Caco-2 (cell line): ENCODE results near the gene TAS2R3. TPM values are rescaled to one million over a fixed set of nuclear protein-coding genes. Genes with fewer than 3 reads are reported as not detected.
"Not testable (repeated sequence)": the region's sequence is repeated elsewhere in the genome, so short reads cannot be mapped to it uniquely, and the experiment has no call there.

ENCODE experiments used
- BruUV-seq: library from RNA; stranded (reverse); fragments of 400-500 nt; replicated peaks from 2 replicates; lab custom pipeline; 2021; lab: Mats Ljungman, UMichigan
- CTCF ChIA-PET: fragments of 300-600 bp; sonication (Branson Sonifier 250); formaldehyde crosslinking; loops from one replicate; lab custom pipeline; 2022; ENCODE audit warnings: antibody characterized with exemption; lab: Charles Lee
- POLR2A ChIA-PET: fragments of 300-600 bp; sonication (Branson Sonifier 250); formaldehyde crosslinking; loops from one replicate; lab custom pipeline; 2022; ENCODE audit warnings: antibody characterized with exemption; lab: Charles Lee
- DNase-seq, 2 experiments: peaks; one replicate each; pipeline versions ENCODE4 v3.0.0 to v3.0.0-alpha.2; 2020 to 2022
- H3K27me3 ChIP-seq: replicated peaks from 2 replicates; pipeline ENCODE4 v1.6.0; 2011; ENCODE audit warnings: low read length; ENCODE audit not compliant: control insufficient read depth, insufficient read depth
- H3K36me3 ChIP-seq: 2 replicates; pipeline ENCODE4 v1.5.1; 2011; ENCODE audit warnings: low read length; ENCODE audit not compliant: control insufficient read depth, insufficient read depth
- H3K4me1 ChIP-seq: fragments of 250-450 bp; sonication (Bioruptor Pico); 2 replicates; pipeline ENCODE4 v1.5.1; 2020; ENCODE audit warnings: mild to moderate bottlenecking
- H3K4me3 ChIP-seq: 2 replicates; pipeline ENCODE4 v1.5.1; 2011; ENCODE audit warnings: low read depth, mild to moderate bottlenecking, control low read depth, low read length
- H3K9me3 ChIP-seq: fragments of 250-450 bp; sonication (Bioruptor Pico); 2 replicates; pipeline ENCODE4 v1.5.1; 2020; ENCODE audit warnings: mild to moderate bottlenecking, moderate library complexity
- H3K27ac Mint-ChIP-seq: one replicate; pipeline ENCODE4 v1.8.0; 2022; ENCODE audit warnings: mixed read lengths; ENCODE audit not compliant: unreplicated experiment
- H3K27me3 Mint-ChIP-seq: one replicate; pipeline ENCODE4 v1.8.0; 2022; ENCODE audit warnings: mixed read lengths; ENCODE audit not compliant: insufficient read depth, unreplicated experiment
- H3K36me3 Mint-ChIP-seq: one replicate; pipeline ENCODE4 v1.8.0; 2022; ENCODE audit warnings: mild to moderate bottlenecking, mixed read lengths; ENCODE audit not compliant: insufficient read depth, unreplicated experiment
- H3K4me1 Mint-ChIP-seq: one replicate; pipeline ENCODE4 v1.8.0; 2022; ENCODE audit warnings: low read depth, mixed read lengths; ENCODE audit not compliant: unreplicated experiment
- H3K4me3 Mint-ChIP-seq: one replicate; pipeline ENCODE4 v1.8.0; 2022; ENCODE audit warnings: mild to moderate bottlenecking, moderate library complexity, mixed read lengths; ENCODE audit not compliant: unreplicated experiment
- H3K9me3 Mint-ChIP-seq: one replicate; pipeline ENCODE4 v1.8.0; 2022; ENCODE audit warnings: mixed read lengths; ENCODE audit not compliant: unreplicated experiment
- CTCF ChIP-seq, 2 experiments: fragments of 200-600 bp in 1 of 2; IDR thresholded peaks; 1 replicate in 1 of 2; 2 replicates in 1 of 2; pipeline versions ENCODE4 v1.5.1 to v1.8.0; 2011 to 2022; ENCODE audit warnings: antibody characterized with exemption in 1 of 2, control low read depth in 1 of 2, inconsistent platforms in 1 of 2, low read depth in 1 of 2, low read length in 1 of 2, mild to moderate bottlenecking in 1 of 2, moderate library complexity in 1 of 2; ENCODE audit not compliant: insufficient read depth in 1 of 2, severe bottlenecking in 1 of 2, unreplicated experiment in 1 of 2
- intact Hi-C: fragments of 100-400 bp; cut with micrococcal nuclease; formaldehyde crosslinking; loops from one replicate; pipeline ENCODE4 v1.10.0; 2022; ENCODE audit not compliant: unreplicated experiment
- total RNA-seq: library from RNA; stranded (reverse); gene quantifications from 2 replicates; pipeline ENCODE4 v1.2.3, GENCODE V29; 2022

Gene TAS2R3
- total RNA-seq, 1 experiment from 2014 or later = 1.9 TPM

- Mint-ChIP-seq H3K36me3 (peaks cover 73% of the 10 kb centered on the region), H3K9me3 (peaks cover 13% of the 10 kb centered on the region), H3K4me1 (no peaks in the 10 kb centered on the region), H3K27ac (no peak overlapping the region), H3K27me3 (no peaks in the 10 kb centered on the region), H3K4me3 (no peak overlapping the region)
- H3K4me1 ChIP-seq = no peaks in the 10 kb centered on the region
- BruUV-seq = no TSS peak
- POLR2A ChIA-PET = no interaction called here
- H3K4me3 ChIP-seq = no peak overlapping the region
- H3K36me3 ChIP-seq = peaks cover 2% of the 10 kb centered on the region
- no peaks in the 10 kb centered on the region for H3K27me3 ChIP-seq
- peak in 1 of 2 experiments; percentile 58 for DNase-seq
- TF ChIP-seq CTCF (IDR thresholded peaks at IDR 0.05; ENCODE audit: insufficient read depth in 1 of 2, low read depth in 1 of 2, low read length in 1 of 2, severe bottlenecking in 1 of 2, unreplicated experiment in 1 of 2) = peak; percentile 45 to 68
- CTCF ChIA-PET = no interaction called here
- H3K9me3 ChIP-seq = peaks cover 15% of the 10 kb centered on the region; the same call in 1 of the 2 replicates
- intact Hi-C loops = loop anchor here (1.0 kb wide), 1 partner anchor 31 kb away; no protein-coding TSS in a partner anchor
Observed at GRCh38 chr7:141754939-141755338, 9.0 kb upstream of the TAS2R3 start.

GRCh38 chr7:141770083-141770583, 6.2 kb downstream of the TAS2R3 start:
- not testable (repeated sequence) for H3K36me3 Mint-ChIP-seq

GRCh38 chr7:141776374-141776773, 12.5 kb downstream of the TAS2R3 start, which contains the start of gene TAS2R4:
TAS2R4 (plus strand) TSS chr7:141776674; CDS start chr7:141778489, 1,815 bp downstream.
- H3K4me3 Mint-ChIP-seq = no peak within 1 kb of the TSS
- no peak for DNase-seq
- H3K4me1 ChIP-seq = no peaks in the 10 kb centered on the region
- H3K36me3 Mint-ChIP-seq = peaks cover 5% of the 10 kb centered on the region
- H3K27me3 ChIP-seq = no peaks in the 10 kb centered on the region
- no peak within 1 kb of the TSS for H3K4me3 ChIP-seq
- no TSS peak for BruUV-seq
- no peaks in the 10 kb centered on the region for H3K4me1 Mint-ChIP-seq
- intact Hi-C loops = no loop called here
- TF ChIP-seq CTCF (IDR thresholded peaks at IDR 0.05; ENCODE audit: insufficient read depth in 1 of 2, low read depth in 1 of 2, low read length in 1 of 2, severe bottlenecking in 1 of 2, unreplicated experiment in 1 of 2) = no peak
- ChIA-PET POLR2A (no interaction called here), CTCF (no interaction called here)
- no peaks in the 10 kb centered on the region for H3K9me3 ChIP-seq
- H3K36me3 ChIP-seq = no peaks in the 10 kb centered on the region
- H3K9me3 Mint-ChIP-seq = peaks cover 9% of the 10 kb centered on the region
- H3K27me3 Mint-ChIP-seq = no peaks in the 10 kb centered on the region
- no peak within 1 kb of the TSS for H3K27ac Mint-ChIP-seq

More at GRCh38 chr7:141770083-141770583, 6.2 kb downstream of the TAS2R3 start:
- H3K27me3 Mint-ChIP-seq, H3K27me3 ChIP-seq, H3K9me3 Mint-ChIP-seq, DNase-seq, POLR2A ChIA-PET, H3K9me3 ChIP-seq, H3K4me1 ChIP-seq, H3K4me3 Mint-ChIP-seq, CTCF ChIA-PET, H3K4me1 Mint-ChIP-seq, H3K27ac Mint-ChIP-seq, H3K36me3 ChIP-seq, BruUV-seq, H3K4me3 ChIP-seq, intact Hi-C loops: not testable (repeated sequence)
